GM18499 (cell line): ENCODE data around the gene DLK2.
"Not testable (repeated sequence)": the region's sequence is repeated elsewhere in the genome, so short reads cannot be mapped to it uniquely, and the experiment has no call there.

ENCODE experiments used
- ATAC-seq: cut with Tn5 transposase; IDR thresholded peaks from one replicate; pipeline ENCODE4 v1.9.1; 2021; ENCODE audit warnings: moderate number of reproducible peaks; ENCODE audit not compliant: insufficient read depth, unreplicated experiment

DLK2 gene

GRCh38 chr6:43432009-43432945 is 23.1 kb downstream of the DLK2 start:
- ATAC-seq: no peak

- no peak for ATAC-seq
These were observed 26.5 kb downstream of the DLK2 start for GRCh38 chr6:43428874-43429273.

GRCh38 chr6:43428112-43428570 is 27.2 kb downstream of the DLK2 start:
- ATAC-seq: no peak

GRCh38 chr6:43427406-43428111 is 27.8 kb downstream of the DLK2 start, which contains the start of gene ABCC10:
TSS of gene ABCC10 (plus strand) at chr6:43427541. CDS start at chr6:43427979, 438 bp downstream.
- peak; percentile 64 for ATAC-seq

GRCh38 chr6:43426928-43427405 is 28.4 kb downstream of the DLK2 start:
- peak; percentile 9 for ATAC-seq

GRCh38 chr6:43425083-43425482 is 30.3 kb downstream of the DLK2 start:
- ATAC-seq: not testable (repeated sequence)

GRCh38 chr6:43421831-43422230 is 33.5 kb downstream of the DLK2 start:
- no peak for ATAC-seq

- ATAC-seq: no peak
These were observed 35.2 kb downstream of the DLK2 start for GRCh38 chr6:43420012-43420709.

GRCh38 chr6:43416935-43417334 is 38.4 kb downstream of the DLK2 start:
- no peak for ATAC-seq

GRCh38 chr6:43415275-43415674 is 40.1 kb downstream of the DLK2 start:
- not testable (repeated sequence) for ATAC-seq

- ATAC-seq: no peak
These were observed 42.3 kb downstream of the DLK2 start for GRCh38 chr6:43413002-43413401.

- ATAC-seq: no peak
These were observed 42.8 kb downstream of the DLK2 start for GRCh38 chr6:43412541-43412940.

GRCh38 chr6:43410776-43411175 is 44.6 kb downstream of the DLK2 start:
- not testable (repeated sequence) for ATAC-seq

GRCh38 chr6:43408259-43408658 is 47.1 kb downstream of the DLK2 start:
- ATAC-seq: no peak

- no peak for ATAC-seq
These were observed 48.1 kb downstream of the DLK2 start for GRCh38 chr6:43407296-43407695.

GRCh38 chr6:43405354-43405753 is 50.0 kb downstream of the DLK2 start:
- no peak for ATAC-seq

GRCh38 chr6:43402820-43403219 is 52.5 kb downstream of the DLK2 start:
- ATAC-seq: no peak

- no peak for ATAC-seq
These were observed 53.6 kb downstream of the DLK2 start for GRCh38 chr6:43401730-43402129.
